HCT116 (cell line): ENCODE data around the gene PRR16.

Experiments used
- CTCF ChIP-seq, 3 experiments: fragments of 200-600 bp in 1 of 3; sonication (generic) in 1 of 3; IDR thresholded peaks in 2 of 3; conservative IDR thresholded peaks in 1 of 3; 2 replicates each; pipeline ENCODE4 v1.5.1; 2012 to 2017; ENCODE audit warnings: low read depth in 2 of 3, low read length in 2 of 3, antibody characterized with exemption in 1 of 3, borderline replicate concordance in 1 of 3, control low read depth in 1 of 3, mild to moderate bottlenecking in 1 of 3, mixed read lengths in 1 of 3, mixed run types in 1 of 3, moderate library complexity in 1 of 3; ENCODE audit not compliant: insufficient read depth in 1 of 3
- EZH2 ChIP-seq: fragments of 200-600 bp; sonication (generic); IDR thresholded peaks from 2 replicates; pipeline ENCODE4 v1.6.1; 2017; ENCODE audit warnings: antibody characterized with exemption, mixed run types
- JUND ChIP-seq: IDR thresholded peaks from 2 replicates; pipeline ENCODE4 v1.6.1; 2012
- MAX ChIP-seq: IDR thresholded peaks from 2 replicates; pipeline ENCODE4 v1.6.1; 2012
- POLR2A ChIP-seq: IDR thresholded peaks from 2 replicates; pipeline ENCODE4 v1.7.0; 2011; ENCODE audit warnings: borderline replicate concordance; ENCODE audit not compliant: insufficient read depth, insufficient read length; ENCODE audit errors: extremely low read depth
- RAD21 ChIP-seq: IDR thresholded peaks from 2 replicates; pipeline ENCODE4 v1.6.1; 2012; ENCODE audit warnings: low read depth, mild to moderate bottlenecking
- SRF ChIP-seq: IDR thresholded peaks from 2 replicates; pipeline ENCODE4 v1.6.1; 2012; ENCODE audit warnings: low read depth
- YY1 ChIP-seq: IDR thresholded peaks from 2 replicates; pipeline ENCODE4 v1.6.1; 2011; ENCODE audit warnings: low read length, low read depth, moderate library complexity, mild to moderate bottlenecking; ENCODE audit not compliant: insufficient replicate concordance; ENCODE audit errors: extremely low read depth
- ZBTB33 ChIP-seq: IDR thresholded peaks from 2 replicates; pipeline ENCODE4 v1.6.1; 2011; ENCODE audit warnings: mild to moderate bottlenecking, low read length, moderate library complexity; ENCODE audit not compliant: insufficient replicate concordance; ENCODE audit errors: extremely low read depth

- TF ChIP-seq YY1 = no peak
- TF ChIP-seq CTCF (IDR thresholded peaks at IDR 0.05 in 2 of 3, conservative IDR thresholded peaks at IDR 0.05 in 1 of 3; ENCODE audit: borderline replicate concordance in 1 of 3, insufficient read depth in 1 of 3, low read depth in 2 of 3, low read length in 2 of 3) = no peak
- no peak for TF ChIP-seq ZBTB33
- TF ChIP-seq POLR2A = no peak
- TF ChIP-seq RAD21 = no peak
- TF ChIP-seq EZH2 = no peak
- no peak for TF ChIP-seq SRF
- no peak for TF ChIP-seq MAX
- no peak for TF ChIP-seq JUND
Measured at GRCh38 chr5:120564013-120564412, 99.9 kb downstream of the PRR16 start.
